SK-N-SH treated with all-trans-retinoic acid at 6 μM for 48 hours (cell line): ENCODE data around the gene DDX24.

Source experiments
- ARNTL ChIP-seq: fragments of 450-650 bp; formaldehyde crosslinking; IDR thresholded peaks from 2 replicates; pipeline ENCODE4 v1.5.0; 2020; ENCODE audit warnings: low read depth, mild to moderate bottlenecking, moderate library complexity, borderline replicate concordance
- ISL1 ChIP-seq: fragments of 250-450 bp; sonication (Bioruptor Pico); IDR thresholded peaks from 2 replicates; pipeline ENCODE4 v2.1.2; 2022; ENCODE audit warnings: mild to moderate bottlenecking, moderate library complexity
- PPARA ChIP-seq: fragments of 250-450 bp; sonication (Bioruptor Pico); IDR thresholded peaks from 2 replicates; pipeline ENCODE4 v1.5.0; 2020; ENCODE audit warnings: mild to moderate bottlenecking, borderline replicate concordance
- ZNF565 ChIP-seq: fragments of 450-650 bp; formaldehyde crosslinking; conservative IDR thresholded peaks from 2 replicates; pipeline ENCODE4 v1.5.0; 2020; ENCODE audit warnings: low read depth, mild to moderate bottlenecking, moderate library complexity
- TF ChIP-seq, protein P1 (sequence below): fragments of 250-450 bp; sonication (Bioruptor Pico); IDR thresholded peaks from 2 replicates; pipeline ENCODE4 v1.8.0; 2020; ENCODE audit warnings: mild to moderate bottlenecking, moderate library complexity, borderline replicate concordance

DNA sequence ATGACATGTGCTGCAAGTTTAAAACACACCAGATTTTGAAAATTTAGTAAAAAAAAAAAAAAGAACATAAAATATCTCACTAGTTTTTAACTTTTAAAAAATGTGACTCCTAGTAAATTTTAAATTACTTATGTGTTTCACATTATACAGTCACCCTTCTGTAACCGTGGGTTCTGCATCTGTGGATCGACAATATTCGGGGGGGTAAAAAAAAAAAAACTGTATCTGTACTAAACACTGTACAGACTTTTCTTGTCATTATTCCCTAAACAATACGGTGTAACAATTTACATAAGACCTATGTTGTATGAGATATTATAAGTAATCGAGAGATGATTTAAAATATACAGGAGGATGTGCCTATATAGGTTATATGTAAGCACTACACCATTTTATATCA is 3.2 kb downstream of the DDX24 start:
- no peak for TF ChIP-seq PPARA (CRISPR knock-in tag)
- no peak for TF ChIP-seq ISL1 (CRISPR knock-in tag)
- TF ChIP-seq, protein P1, sequence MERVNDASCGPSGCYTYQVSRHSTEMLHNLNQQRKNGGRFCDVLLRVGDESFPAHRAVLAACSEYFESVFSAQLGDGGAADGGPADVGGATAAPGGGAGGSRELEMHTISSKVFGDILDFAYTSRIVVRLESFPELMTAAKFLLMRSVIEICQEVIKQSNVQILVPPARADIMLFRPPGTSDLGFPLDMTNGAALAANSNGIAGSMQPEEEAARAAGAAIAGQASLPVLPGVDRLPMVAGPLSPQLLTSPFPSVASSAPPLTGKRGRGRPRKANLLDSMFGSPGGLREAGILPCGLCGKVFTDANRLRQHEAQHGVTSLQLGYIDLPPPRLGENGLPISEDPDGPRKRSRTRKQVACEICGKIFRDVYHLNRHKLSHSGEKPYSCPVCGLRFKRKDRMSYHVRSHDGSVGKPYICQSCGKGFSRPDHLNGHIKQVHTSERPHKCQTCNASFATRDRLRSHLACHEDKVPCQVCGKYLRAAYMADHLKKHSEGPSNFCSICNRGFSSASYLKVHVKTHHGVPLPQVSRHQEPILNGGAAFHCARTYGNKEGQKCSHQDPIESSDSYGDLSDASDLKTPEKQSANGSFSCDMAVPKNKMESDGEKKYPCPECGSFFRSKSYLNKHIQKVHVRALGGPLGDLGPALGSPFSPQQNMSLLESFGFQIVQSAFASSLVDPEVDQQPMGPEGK (CRISPR knock-in tag) = no peak
- TF ChIP-seq ARNTL (CRISPR knock-in tag) = no peak
- no peak for TF ChIP-seq ZNF565 (CRISPR knock-in tag)
